Hematopoietic multipotent progenitor cell (in vitro differentiated cells): ENCODE results near the gene UBQLNL. TPM values are rescaled to one million over a fixed set of nuclear protein-coding genes. Genes with fewer than 3 reads are reported as not detected.

Experiments
- DNase-seq, 3 donors: peaks; one replicate each; pipeline ENCODE4 v3.0.0-alpha.2; 2011 to 2015; ENCODE audit warnings: low read depth in 2 of 3, low spot score in 2 of 3
- total RNA-seq: library from RNA; depleted of rRNA; stranded (reverse); fragments of >200 nt; gene quantifications from one replicate; pipeline ENCODE4 v1.2.3, GENCODE V29; 2012

The UBQLNL gene
- total RNA-seq = 0.81 TPM

- DNase-seq = no peak
These were observed at the start of gene UBQLNL for GRCh38 chr11:5516599-5516998. Gene UBQLNL (minus strand): TSS chr11:5516699. CDS start chr11:5516441, 258 bp downstream.

- DNase-seq = no peak
These were observed 47.9 kb upstream of the UBQLNL start for GRCh38 chr11:5564259-5565019.

GRCh38 chr11:5557751-5558150 is 41.3 kb upstream of the UBQLNL start:
- DNase-seq = no peak

- no peak for DNase-seq
These were observed 40.2 kb upstream of the UBQLNL start for GRCh38 chr11:5556596-5557188.

GRCh38 chr11:5553343-5553742 is 36.8 kb upstream of the UBQLNL start:
- no peak for DNase-seq

GRCh38 chr11:5550440-5551095 is 34.1 kb upstream of the UBQLNL start:
- no peak for DNase-seq

GRCh38 chr11:5548440-5548839 is 31.9 kb upstream of the UBQLNL start, which contains the start of gene OR52H1:
Gene OR52H1 (minus strand): TSS chr11:5548540. CDS start chr11:5545505, 3,035 bp downstream.
- DNase-seq = no peak

- DNase-seq = no peak
These were observed 31.5 kb upstream of the UBQLNL start for GRCh38 chr11:5547982-5548381.

GRCh38 chr11:5546457-5546856 is 30.0 kb upstream of the UBQLNL start:
- no peak for DNase-seq

GRCh38 chr11:5541427-5541826 is 24.9 kb upstream of the UBQLNL start:
- DNase-seq = no peak

GRCh38 chr11:5536482-5536881 is 20.0 kb upstream of the UBQLNL start:
- no peak for DNase-seq

- no peak for DNase-seq
These were observed 17.5 kb upstream of the UBQLNL start for GRCh38 chr11:5534046-5534445.

- no peak for DNase-seq
These were observed 14.7 kb upstream of the UBQLNL start for GRCh38 chr11:5531053-5531831.

GRCh38 chr11:5528495-5528894 is 12.0 kb upstream of the UBQLNL start:
- no peak for DNase-seq

GRCh38 chr11:5527716-5528115 is 11.2 kb upstream of the UBQLNL start:
- no peak for DNase-seq

- no peak for DNase-seq
These were observed 8.3 kb upstream of the UBQLNL start for GRCh38 chr11:5524756-5525155.

- no peak for DNase-seq
These were observed 5.8 kb upstream of the UBQLNL start for GRCh38 chr11:5522308-5522707.

- DNase-seq = no peak
These were observed 5.0 kb upstream of the UBQLNL start for GRCh38 chr11:5521540-5521939.

- no peak for DNase-seq
These were observed 1.7 kb downstream of the UBQLNL start for GRCh38 chr11:5514841-5515240.

GRCh38 chr11:5509803-5510202 is 6.7 kb downstream of the UBQLNL start, which contains the start of gene UBQLN3:
Gene UBQLN3 (minus strand): TSS chr11:5509957. CDS start chr11:5509558, 399 bp downstream.
- no peak for DNase-seq

GRCh38 chr11:5508605-5509004 is 7.9 kb downstream of the UBQLNL start:
- DNase-seq = no peak
